SK-N-SH treated with all-trans-retinoic acid at 6 μM for 48 hours (cell line): Measurements from ENCODE around the gene CHKB.
"Not testable (repeated sequence)": the region's sequence is repeated elsewhere in the genome, so short reads cannot be mapped to it uniquely, and the experiment has no call there.

Experiments used
- ATAC-seq: fragments of 200-7000 bp; cut with Tn5 transposase; 3 replicates; pipeline ENCODE4 v1.9.1; 2020; ENCODE audit warnings: mild to moderate bottlenecking, moderate library complexity
- ARNTL ChIP-seq: fragments of 450-650 bp; formaldehyde crosslinking; IDR thresholded peaks from 2 replicates; pipeline ENCODE4 v1.5.0; 2020; ENCODE audit warnings: low read depth, mild to moderate bottlenecking, moderate library complexity, borderline replicate concordance
- BACH2 ChIP-seq: fragments of 250-450 bp; sonication (Bioruptor Pico); IDR thresholded peaks from 2 replicates; pipeline ENCODE4 v1.9.0; 2021; ENCODE audit warnings: mild to moderate bottlenecking, borderline replicate concordance
- CREB5 ChIP-seq: fragments of 250-450 bp; sonication (Bioruptor Pico); IDR thresholded peaks from 2 replicates; pipeline ENCODE4 v1.5.1; 2020; ENCODE audit warnings: low read depth, mild to moderate bottlenecking, moderate library complexity
- CSDC2 ChIP-seq: fragments of 250-450 bp; sonication (Bioruptor Pico); IDR thresholded peaks from 2 replicates; pipeline ENCODE4 v1.5.0; 2020; ENCODE audit warnings: mild to moderate bottlenecking, moderate library complexity
- CSRNP3 ChIP-seq: fragments of 250-450 bp; sonication (Bioruptor Pico); IDR thresholded peaks from 2 replicates; pipeline ENCODE4 v1.5.1; 2021; ENCODE audit warnings: mild to moderate bottlenecking, moderate library complexity
- ESRRG ChIP-seq: fragments of 250-450 bp; sonication (Bioruptor Pico); IDR thresholded peaks from 2 replicates; pipeline ENCODE4 v1.6.1; 2021; ENCODE audit warnings: mild to moderate bottlenecking
- GLIS3 ChIP-seq: fragments of 250-450 bp; sonication (Bioruptor Pico); IDR thresholded peaks from 2 replicates; pipeline ENCODE4 v1.5.0; 2020; ENCODE audit warnings: mild to moderate bottlenecking, moderate library complexity
- ISL1 ChIP-seq: fragments of 250-450 bp; sonication (Bioruptor Pico); IDR thresholded peaks from 2 replicates; pipeline ENCODE4 v2.1.2; 2022; ENCODE audit warnings: mild to moderate bottlenecking, moderate library complexity
- OSR1 ChIP-seq: fragments of 250-450 bp; sonication (Bioruptor Pico); IDR thresholded peaks from 2 replicates; pipeline ENCODE4 v1.8.0; 2022; ENCODE audit warnings: moderate library complexity, mild to moderate bottlenecking, inconsistent platforms
- SNAI2 ChIP-seq: fragments of 250-450 bp; sonication (Bioruptor Pico); IDR thresholded peaks from 2 replicates; pipeline ENCODE4 v1.5.0; 2020; ENCODE audit warnings: mild to moderate bottlenecking, moderate library complexity
- TCF4 ChIP-seq: fragments of 250-450 bp; sonication (Bioruptor Pico); IDR thresholded peaks from 2 replicates; pipeline ENCODE4 v1.8.0; 2021; ENCODE audit warnings: mild to moderate bottlenecking, moderate library complexity, borderline replicate concordance
- TOX ChIP-seq: fragments of 250-450 bp; sonication (Bioruptor Pico); IDR thresholded peaks from 2 replicates; pipeline ENCODE4 v1.8.0; 2021; ENCODE audit warnings: mild to moderate bottlenecking, moderate library complexity, borderline replicate concordance
- ZC3H10 ChIP-seq: fragments of 250-450 bp; sonication (Bioruptor Pico); IDR thresholded peaks from 2 replicates; pipeline ENCODE4 v1.5.1; 2021; ENCODE audit warnings: mild to moderate bottlenecking, moderate library complexity
- ZFP30 ChIP-seq: fragments of 450-650 bp; formaldehyde crosslinking; IDR thresholded peaks from 2 replicates; pipeline ENCODE4 v1.5.0; 2022; ENCODE audit warnings: mild to moderate bottlenecking, moderate library complexity
- ZNF565 ChIP-seq: fragments of 450-650 bp; formaldehyde crosslinking; conservative IDR thresholded peaks from 2 replicates; pipeline ENCODE4 v1.5.0; 2020; ENCODE audit warnings: low read depth, mild to moderate bottlenecking, moderate library complexity
- ZNF70 ChIP-seq: fragments of 450-650 bp; formaldehyde crosslinking; IDR thresholded peaks from 2 replicates; pipeline ENCODE4 v1.5.0; 2020; ENCODE audit warnings: mild to moderate bottlenecking, moderate library complexity
- TF ChIP-seq, protein P1 (sequence below): fragments of 250-450 bp; sonication (Bioruptor Pico); IDR thresholded peaks from 2 replicates; pipeline ENCODE4 v1.8.0; 2020; ENCODE audit warnings: mild to moderate bottlenecking, moderate library complexity, borderline replicate concordance
- TF ChIP-seq, protein P2 (sequence below): fragments of 250-450 bp; sonication (Bioruptor Pico); IDR thresholded peaks from 2 replicates; pipeline ENCODE4 v1.8.0; 2021; ENCODE audit warnings: low read depth, mild to moderate bottlenecking, moderate library complexity, borderline replicate concordance
- TF ChIP-seq, protein P3 (sequence below): fragments of 250-450 bp; sonication (Bioruptor Pico); IDR thresholded peaks from 2 replicates; pipeline ENCODE4 v1.5.0; 2020; ENCODE audit warnings: mild to moderate bottlenecking, moderate library complexity

The CHKB gene

DNA sequence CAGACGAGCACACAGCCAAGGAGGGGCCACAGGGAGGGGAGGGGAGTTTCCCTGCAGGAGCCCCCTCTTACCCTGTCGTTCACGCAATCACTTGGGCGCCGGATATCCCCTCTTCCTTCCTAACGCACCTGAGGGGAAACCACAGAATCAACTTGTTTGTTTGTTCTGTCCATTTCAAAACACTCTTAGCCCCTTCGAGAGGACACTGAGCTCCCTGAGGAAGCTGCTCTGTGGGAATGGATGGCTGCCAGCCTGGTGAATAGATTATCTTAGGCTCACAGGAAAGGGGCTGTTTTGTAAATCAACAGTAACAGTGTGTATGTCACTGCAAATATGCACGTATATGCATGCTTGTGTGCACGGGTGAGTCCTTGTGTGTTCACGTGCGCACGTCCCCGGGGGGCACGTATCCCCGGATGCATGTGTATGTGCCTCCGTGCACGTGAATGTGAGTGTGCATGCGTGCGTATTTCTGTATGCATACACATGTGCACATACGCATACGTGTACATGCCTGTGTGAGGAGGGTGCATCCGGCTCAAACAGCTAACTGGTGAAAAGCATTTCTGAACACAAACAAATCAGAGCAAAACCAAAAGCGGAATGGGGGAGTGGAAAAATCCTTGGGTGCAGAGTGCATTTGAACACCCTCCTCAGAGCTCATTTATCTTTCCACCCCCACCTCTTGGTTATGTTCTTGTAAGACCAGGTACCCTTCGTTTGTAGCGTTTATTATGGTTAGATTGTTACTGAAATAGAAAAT is 38.1 kb upstream of the CHKB start:
- no peak for TF ChIP-seq ZC3H10 (CRISPR knock-in tag)
- no peak for TF ChIP-seq ARNTL (CRISPR knock-in tag)
- TF ChIP-seq ZNF565 (CRISPR knock-in tag): no peak
- TF ChIP-seq ZFP30: no peak
- TF ChIP-seq, protein P1, sequence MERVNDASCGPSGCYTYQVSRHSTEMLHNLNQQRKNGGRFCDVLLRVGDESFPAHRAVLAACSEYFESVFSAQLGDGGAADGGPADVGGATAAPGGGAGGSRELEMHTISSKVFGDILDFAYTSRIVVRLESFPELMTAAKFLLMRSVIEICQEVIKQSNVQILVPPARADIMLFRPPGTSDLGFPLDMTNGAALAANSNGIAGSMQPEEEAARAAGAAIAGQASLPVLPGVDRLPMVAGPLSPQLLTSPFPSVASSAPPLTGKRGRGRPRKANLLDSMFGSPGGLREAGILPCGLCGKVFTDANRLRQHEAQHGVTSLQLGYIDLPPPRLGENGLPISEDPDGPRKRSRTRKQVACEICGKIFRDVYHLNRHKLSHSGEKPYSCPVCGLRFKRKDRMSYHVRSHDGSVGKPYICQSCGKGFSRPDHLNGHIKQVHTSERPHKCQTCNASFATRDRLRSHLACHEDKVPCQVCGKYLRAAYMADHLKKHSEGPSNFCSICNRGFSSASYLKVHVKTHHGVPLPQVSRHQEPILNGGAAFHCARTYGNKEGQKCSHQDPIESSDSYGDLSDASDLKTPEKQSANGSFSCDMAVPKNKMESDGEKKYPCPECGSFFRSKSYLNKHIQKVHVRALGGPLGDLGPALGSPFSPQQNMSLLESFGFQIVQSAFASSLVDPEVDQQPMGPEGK (CRISPR knock-in tag): peak; percentile 69; the same call in 1 of the 2 replicates
- TF ChIP-seq CSDC2 (CRISPR knock-in tag): no peak
- peak; percentile 91 for ATAC-seq

GRCh38 chr22:50614296-50614695 is 31.6 kb upstream of the CHKB start:
- ATAC-seq: not testable (repeated sequence)

- ATAC-seq: no peak
- TF ChIP-seq ZNF70: no peak
- no peak for TF ChIP-seq ISL1
- TF ChIP-seq TOX: no peak
- TF ChIP-seq, all 23 proteins: peak for 0
Observed at GRCh38 chr22:50613291-50613981, 30.8 kb upstream of the CHKB start.

DNA sequence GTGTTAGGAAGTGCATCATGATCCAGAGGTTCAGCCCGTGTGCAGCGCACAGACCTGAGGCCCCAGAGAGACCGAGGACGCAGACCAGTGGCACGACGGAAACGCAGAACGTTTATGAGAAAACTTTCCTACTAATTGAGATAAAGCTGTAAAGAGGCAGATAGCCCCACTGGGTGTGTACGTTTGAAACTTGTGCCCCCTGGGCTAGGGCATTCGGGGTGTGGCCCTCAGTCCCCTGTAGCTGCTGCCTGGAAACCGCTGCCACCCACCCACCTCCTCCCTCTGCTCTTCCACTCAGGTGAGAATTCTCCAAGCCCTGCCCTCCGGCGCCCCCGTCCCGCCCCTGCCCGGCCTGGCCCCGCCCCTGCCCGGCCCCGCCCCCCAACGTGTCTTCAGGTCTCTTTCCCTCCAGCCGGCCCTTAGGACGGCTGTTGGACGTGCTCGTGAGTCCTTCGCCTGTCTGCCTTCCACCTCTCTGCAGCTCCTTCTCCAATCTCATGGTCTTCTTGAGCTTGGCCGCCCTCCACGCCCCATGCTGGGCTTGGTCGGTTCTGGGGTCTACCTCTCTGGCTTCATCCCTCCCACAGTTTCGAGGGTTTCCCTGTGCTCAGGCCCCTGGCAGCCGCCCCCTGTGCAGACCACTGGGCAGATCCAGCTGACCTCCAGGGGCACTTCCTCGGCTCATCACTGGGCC is 30.0 kb upstream of the CHKB start:
- TF ChIP-seq ZNF565 (CRISPR knock-in tag) (no peak), TOX (no peak), BACH2 (no peak)
- TF ChIP-seq, protein P2, sequence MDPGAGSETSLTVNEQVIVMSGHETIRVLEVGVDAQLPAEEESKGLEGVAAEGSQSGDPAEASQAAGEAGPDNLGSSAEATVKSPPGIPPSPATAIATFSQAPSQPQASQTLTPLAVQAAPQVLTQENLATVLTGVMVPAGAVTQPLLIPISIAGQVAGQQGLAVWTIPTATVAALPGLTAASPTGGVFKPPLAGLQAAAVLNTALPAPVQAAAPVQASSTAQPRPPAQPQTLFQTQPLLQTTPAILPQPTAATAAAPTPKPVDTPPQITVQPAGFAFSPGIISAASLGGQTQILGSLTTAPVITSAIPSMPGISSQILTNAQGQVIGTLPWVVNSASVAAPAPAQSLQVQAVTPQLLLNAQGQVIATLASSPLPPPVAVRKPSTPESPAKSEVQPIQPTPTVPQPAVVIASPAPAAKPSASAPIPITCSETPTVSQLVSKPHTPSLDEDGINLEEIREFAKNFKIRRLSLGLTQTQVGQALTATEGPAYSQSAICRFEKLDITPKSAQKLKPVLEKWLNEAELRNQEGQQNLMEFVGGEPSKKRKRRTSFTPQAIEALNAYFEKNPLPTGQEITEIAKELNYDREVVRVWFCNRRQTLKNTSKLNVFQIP (CRISPR knock-in tag): no peak
- ATAC-seq: peak; percentile 37; the same call in 2 of the 3 replicates

GRCh38 chr22:50612168-50612527 is 29.5 kb upstream of the CHKB start:
- ATAC-seq: no peak
- TF ChIP-seq GLIS3: no peak
- no peak for TF ChIP-seq CREB5 (CRISPR knock-in tag)
- no peak for TF ChIP-seq TCF4 (CRISPR knock-in tag)
- no peak for TF ChIP-seq ESRRG (CRISPR knock-in tag)
- TF ChIP-seq ZFP30: no peak
- TF ChIP-seq, protein P3, sequence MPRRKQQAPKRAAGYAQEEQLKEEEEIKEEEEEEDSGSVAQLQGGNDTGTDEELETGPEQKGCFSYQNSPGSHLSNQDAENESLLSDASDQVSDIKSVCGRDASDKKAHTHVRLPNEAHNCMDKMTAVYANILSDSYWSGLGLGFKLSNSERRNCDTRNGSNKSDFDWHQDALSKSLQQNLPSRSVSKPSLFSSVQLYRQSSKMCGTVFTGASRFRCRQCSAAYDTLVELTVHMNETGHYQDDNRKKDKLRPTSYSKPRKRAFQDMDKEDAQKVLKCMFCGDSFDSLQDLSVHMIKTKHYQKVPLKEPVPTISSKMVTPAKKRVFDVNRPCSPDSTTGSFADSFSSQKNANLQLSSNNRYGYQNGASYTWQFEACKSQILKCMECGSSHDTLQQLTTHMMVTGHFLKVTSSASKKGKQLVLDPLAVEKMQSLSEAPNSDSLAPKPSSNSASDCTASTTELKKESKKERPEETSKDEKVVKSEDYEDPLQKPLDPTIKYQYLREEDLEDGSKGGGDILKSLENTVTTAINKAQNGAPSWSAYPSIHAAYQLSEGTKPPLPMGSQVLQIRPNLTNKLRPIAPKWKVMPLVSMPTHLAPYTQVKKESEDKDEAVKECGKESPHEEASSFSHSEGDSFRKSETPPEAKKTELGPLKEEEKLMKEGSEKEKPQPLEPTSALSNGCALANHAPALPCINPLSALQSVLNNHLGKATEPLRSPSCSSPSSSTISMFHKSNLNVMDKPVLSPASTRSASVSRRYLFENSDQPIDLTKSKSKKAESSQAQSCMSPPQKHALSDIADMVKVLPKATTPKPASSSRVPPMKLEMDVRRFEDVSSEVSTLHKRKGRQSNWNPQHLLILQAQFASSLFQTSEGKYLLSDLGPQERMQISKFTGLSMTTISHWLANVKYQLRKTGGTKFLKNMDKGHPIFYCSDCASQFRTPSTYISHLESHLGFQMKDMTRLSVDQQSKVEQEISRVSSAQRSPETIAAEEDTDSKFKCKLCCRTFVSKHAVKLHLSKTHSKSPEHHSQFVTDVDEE (CRISPR knock-in tag): no peak
- TF ChIP-seq CSRNP3 (CRISPR knock-in tag): no peak
- no peak for TF ChIP-seq ZNF565 (CRISPR knock-in tag)
- TF ChIP-seq BACH2: no peak
- TF ChIP-seq SNAI2: no peak
- no peak for TF ChIP-seq OSR1 (CRISPR knock-in tag)
- no peak for TF ChIP-seq ISL1
- no peak for TF ChIP-seq TOX
